Activated T-cell treated with anti-CD3 and anti-CD28 coated beads, Interleukin-2, amount 50 U/mL, for 4 hours (primary cell): ENCODE results near the gene GYS1. TPM values are rescaled to one million over a fixed set of nuclear protein-coding genes. Genes with fewer than 3 reads are reported as not detected.
A peak's percentile ranks its signal among the peaks of the same experiment; 100 is the strongest.
"Not testable (repeated sequence)": the region's sequence is repeated elsewhere in the genome, so short reads cannot be mapped to it uniquely, and the experiment has no call there.

Experiments
- ATAC-seq, 2 donors: fragments of 200-7000 bp; cut with Tn5 transposase; one replicate each; pipeline ENCODE4 v1.10.0; 2021
- DNase-seq: peaks from one replicate; pipeline ENCODE4 v3.0.0-alpha.2; 2020
- H3K27me3 Mint-ChIP-seq: one replicate; pipeline ENCODE4 v1.8.0; 2021; ENCODE audit warnings: low read depth, mixed read lengths
- H3K36me3 Mint-ChIP-seq: one replicate; pipeline ENCODE4 v1.8.0; 2022; ENCODE audit warnings: mixed read lengths; ENCODE audit not compliant: insufficient read depth
- H3K4me1 Mint-ChIP-seq: one replicate; pipeline ENCODE4 v1.8.0; 2021; ENCODE audit warnings: low read depth, mixed read lengths
- H3K4me3 Mint-ChIP-seq: one replicate; pipeline ENCODE4 v1.8.0; 2021; ENCODE audit warnings: mild to moderate bottlenecking, moderate library complexity, mixed read lengths
- H3K9me3 Mint-ChIP-seq: one replicate; pipeline ENCODE4 v1.8.0; 2021; ENCODE audit warnings: mixed read lengths
- total RNA-seq, 3 donors: library from RNA; stranded (reverse); gene quantifications; one replicate each; pipeline ENCODE4 v1.2.1, GENCODE V29; 2021

GYS1 gene
- total RNA-seq, 3 donors from 2014 or later = 34.5 to 41.1 (median 35.5) TPM

DNA sequence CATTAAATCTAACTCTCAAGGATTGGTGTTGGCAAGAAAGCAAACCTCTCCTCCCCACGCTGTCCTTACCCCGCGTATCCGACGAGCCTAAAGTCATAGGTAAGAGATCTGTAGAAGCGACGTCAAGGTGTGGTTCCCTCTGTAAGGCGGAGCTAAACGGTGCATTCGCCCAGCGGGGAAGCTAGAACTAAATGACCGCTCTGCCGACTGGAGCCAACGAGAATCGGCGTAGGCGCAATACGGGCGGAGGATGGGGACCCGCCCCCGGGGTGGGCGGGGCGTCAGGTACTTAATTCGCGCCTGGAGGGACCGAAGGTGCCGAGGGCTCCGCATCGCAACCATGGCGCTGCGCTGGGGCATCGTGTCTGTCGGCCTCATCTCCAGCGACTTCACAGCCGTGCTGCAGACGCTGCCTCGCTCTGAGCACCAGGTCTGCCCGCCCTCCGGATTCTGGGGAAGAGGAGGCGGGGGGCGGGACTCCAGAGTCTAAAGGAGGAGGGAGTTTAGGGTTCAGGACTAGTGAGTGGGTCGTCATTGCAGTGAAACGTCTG lies 59.7 kb downstream of the GYS1 start, which contains the start of gene DHDH:
Gene DHDH (plus strand): TSS at position 318 of the 551 bp plus-strand sequence. CDS start 23 bp downstream, at position 341.
- H3K36me3 Mint-ChIP-seq = no peaks in the 10 kb centered on the region
- peaks cover 2% of the 10 kb centered on the region for H3K27me3 Mint-ChIP-seq
- H3K4me3 Mint-ChIP-seq = peak within 1 kb of the TSS; percentile 83
- ATAC-seq = peak; percentile 88 to 91
- H3K4me1 Mint-ChIP-seq = peaks cover 9% of the 10 kb centered on the region
- DNase-seq = peak; percentile 75
- H3K9me3 Mint-ChIP-seq = no peaks in the 10 kb centered on the region

DNA sequence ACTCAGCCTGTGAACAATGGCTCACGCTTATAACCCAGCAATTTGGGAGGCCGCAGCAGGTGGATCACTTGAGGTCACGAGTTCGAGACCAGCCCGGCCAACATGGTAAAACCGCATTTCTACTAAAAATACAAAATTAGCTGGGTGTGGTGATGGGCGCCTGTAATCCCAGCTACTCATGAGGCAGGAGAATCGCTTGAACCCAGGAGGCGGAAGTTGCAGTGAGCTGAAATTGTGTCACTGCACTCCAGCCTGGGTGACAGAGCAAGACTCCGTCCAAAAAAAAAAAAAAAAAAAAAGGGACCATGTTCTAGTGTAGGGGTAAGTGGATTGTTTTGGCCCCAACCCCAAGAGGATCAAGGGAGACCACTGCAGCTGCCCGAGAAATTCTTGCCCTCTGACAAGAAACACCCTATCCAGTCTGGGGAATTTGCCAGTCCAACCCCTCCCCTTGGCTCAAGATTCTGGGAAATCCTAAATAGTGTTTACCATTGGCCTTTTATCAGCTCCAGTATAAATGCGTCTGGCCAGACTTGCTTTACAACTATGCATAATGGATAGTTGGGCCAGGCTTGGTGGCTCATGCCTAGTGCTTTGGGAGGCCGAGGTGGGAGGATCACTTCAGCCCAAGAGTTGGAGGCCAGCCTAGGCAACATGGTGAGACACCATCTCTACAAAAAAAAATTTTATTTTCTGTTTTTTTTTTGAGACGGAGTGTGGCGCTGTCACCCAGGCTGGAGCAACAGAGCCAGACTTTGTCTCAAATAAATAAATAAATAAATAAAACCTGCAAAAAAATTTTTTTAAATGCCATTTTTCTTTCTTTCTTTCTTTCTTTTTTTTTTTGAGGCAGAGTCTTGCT lies 64.7 kb downstream of the GYS1 start:
- peaks cover 5% of the 10 kb centered on the region for H3K4me1 Mint-ChIP-seq
- DNase-seq (no peak), ATAC-seq (no peak)
- no peaks in the 10 kb centered on the region for H3K9me3 Mint-ChIP-seq
- no peaks in the 10 kb centered on the region for H3K36me3 Mint-ChIP-seq
- H3K4me3 Mint-ChIP-seq = no peak overlapping the region
- peaks cover 2% of the 10 kb centered on the region for H3K27me3 Mint-ChIP-seq

- not testable (repeated sequence) for H3K9me3 Mint-ChIP-seq, H3K4me1 Mint-ChIP-seq, H3K4me3 Mint-ChIP-seq, H3K36me3 Mint-ChIP-seq, DNase-seq, ATAC-seq, H3K27me3 Mint-ChIP-seq
Observed at GRCh38 chr19:48927692-48928091, 65.4 kb downstream of the GYS1 start.

DNA sequence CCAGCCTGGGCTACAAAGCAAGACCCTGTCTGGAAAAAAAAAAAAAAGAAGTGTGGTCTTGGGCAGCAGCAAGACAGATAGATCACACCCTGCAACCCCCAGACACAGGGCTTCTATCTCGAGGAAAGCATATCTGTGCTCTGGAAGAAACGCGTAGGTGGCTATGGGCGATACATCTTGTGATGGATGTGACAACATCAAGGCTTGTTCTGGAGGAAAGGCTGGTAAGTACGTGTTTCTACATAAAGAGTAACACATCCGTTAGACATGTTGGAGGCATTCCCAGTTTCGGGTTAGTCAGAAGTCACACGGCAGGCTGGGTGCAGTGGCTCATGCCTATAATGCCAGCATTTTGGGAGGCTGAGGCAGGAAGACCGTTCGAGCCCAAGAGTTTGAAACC lies 66.2 kb downstream of the GYS1 start:
- H3K4me3 Mint-ChIP-seq = no peak overlapping the region
- H3K4me1 Mint-ChIP-seq = peaks cover 2% of the 10 kb centered on the region
- H3K36me3 Mint-ChIP-seq = peaks cover 5% of the 10 kb centered on the region
- ATAC-seq (peak; percentile 73 to 74), DNase-seq (no peak)
- H3K27me3 Mint-ChIP-seq = no peaks in the 10 kb centered on the region
- no peaks in the 10 kb centered on the region for H3K9me3 Mint-ChIP-seq

DNA sequence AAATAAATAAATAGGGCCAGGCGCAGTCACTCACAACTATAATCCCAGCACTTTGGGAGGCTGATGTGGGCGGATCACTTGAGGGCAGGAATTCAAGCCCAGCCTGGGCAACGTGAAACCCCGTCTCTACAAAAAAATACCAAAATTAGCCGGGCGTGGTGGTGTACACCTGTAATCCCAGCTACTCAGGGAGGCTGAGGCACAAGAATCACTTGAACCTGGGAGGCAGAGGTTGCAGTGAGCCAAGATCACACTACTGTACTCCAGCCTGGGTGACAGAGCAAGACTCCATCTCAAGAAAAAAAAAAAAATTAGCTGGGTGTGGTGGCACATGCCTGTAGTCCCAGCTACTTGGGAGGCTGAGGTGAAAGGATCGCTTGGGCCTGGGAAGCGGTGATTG lies 67.2 kb downstream of the GYS1 start:
- not testable (repeated sequence) for H3K4me1 Mint-ChIP-seq, ATAC-seq, DNase-seq, H3K4me3 Mint-ChIP-seq, H3K9me3 Mint-ChIP-seq, H3K27me3 Mint-ChIP-seq, H3K36me3 Mint-ChIP-seq

- ATAC-seq (peak in 1 of 2 donors; percentile 35), DNase-seq (no peak)
- no peaks in the 10 kb centered on the region for H3K27me3 Mint-ChIP-seq
- H3K4me3 Mint-ChIP-seq = no peak overlapping the region
- no peaks in the 10 kb centered on the region for H3K9me3 Mint-ChIP-seq
- peaks cover 8% of the 10 kb centered on the region for H3K36me3 Mint-ChIP-seq
- H3K4me1 Mint-ChIP-seq = peaks cover 2% of the 10 kb centered on the region
Observed at GRCh38 chr19:48925240-48925843, 67.8 kb downstream of the GYS1 start.

GRCh38 chr19:48922548-48923490 lies 70.3 kb downstream of the GYS1 start:
- peaks cover 13% of the 10 kb centered on the region for H3K36me3 Mint-ChIP-seq
- H3K4me3 Mint-ChIP-seq = no peak overlapping the region
- no peaks in the 10 kb centered on the region for H3K27me3 Mint-ChIP-seq
- H3K4me1 Mint-ChIP-seq = peaks cover 2% of the 10 kb centered on the region
- no peak for ATAC-seq
- no peak for DNase-seq
- no peaks in the 10 kb centered on the region for H3K9me3 Mint-ChIP-seq

DNA sequence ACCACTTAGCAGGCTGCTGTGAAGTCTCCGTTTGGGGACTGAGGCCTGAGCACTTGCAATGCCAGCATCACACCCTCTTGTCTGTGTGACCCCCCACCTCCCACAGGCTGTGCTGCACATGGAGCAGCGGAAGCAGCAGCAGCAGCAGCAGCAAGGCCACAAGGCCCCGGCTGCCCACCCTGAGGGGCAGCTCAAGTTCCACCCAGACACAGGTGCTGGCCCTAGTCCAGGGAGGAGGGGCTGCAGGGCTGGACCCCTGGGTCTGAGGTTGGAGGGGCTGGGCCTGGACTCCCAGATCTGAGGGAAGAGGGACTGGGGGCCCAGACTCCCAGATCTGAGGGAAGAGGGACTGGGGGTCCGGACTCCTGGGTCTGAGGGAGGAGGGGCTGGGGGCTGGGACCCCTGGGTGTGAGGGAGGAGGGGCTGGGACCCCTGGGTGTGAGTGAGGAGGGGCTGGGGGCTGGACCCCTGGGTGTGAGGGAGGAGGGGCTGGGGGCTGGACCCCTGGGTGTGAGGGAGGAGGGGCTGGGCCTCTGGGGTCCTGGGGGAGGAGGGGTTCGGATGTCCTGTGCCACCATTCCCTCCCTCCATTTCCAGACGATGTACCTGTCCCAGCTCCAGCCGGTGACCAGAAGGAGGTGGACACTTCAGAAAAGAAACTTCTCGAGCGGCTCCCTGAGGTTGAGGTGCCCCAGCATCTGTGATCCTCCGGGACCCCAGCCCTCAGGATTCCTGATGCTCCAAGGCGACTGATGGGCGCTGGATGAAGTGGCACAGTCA lies 71.2 kb downstream of the GYS1 start:
- Mint-ChIP-seq H3K4me1 (peaks cover 1% of the 10 kb centered on the region), H3K36me3 (peaks cover 14% of the 10 kb centered on the region), H3K27me3 (no peaks in the 10 kb centered on the region), H3K4me3 (no peak overlapping the region), H3K9me3 (no peaks in the 10 kb centered on the region)
- ATAC-seq = no peak
- no peak for DNase-seq

DNA sequence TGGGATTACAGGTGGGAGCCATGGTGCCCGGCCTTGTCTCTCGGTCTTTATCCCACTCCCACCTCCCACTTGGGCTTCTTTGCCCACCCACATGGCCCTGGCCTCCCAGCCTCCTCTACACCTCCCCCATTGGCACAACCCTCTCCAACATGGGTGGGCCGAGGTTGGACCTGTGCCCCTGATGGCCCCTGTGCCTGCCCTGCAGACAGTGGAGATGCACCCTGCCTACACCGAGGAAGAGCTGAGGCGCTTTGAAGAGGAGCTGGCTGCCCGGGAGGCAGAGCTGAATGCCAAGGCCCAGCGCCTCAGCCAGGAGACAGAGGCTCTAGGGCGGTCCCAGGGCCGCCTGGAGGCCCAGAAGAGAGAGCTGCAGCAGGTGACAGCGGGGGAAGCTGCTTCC lies 72.2 kb downstream of the GYS1 start:
- H3K4me3 Mint-ChIP-seq = no peak overlapping the region
- H3K36me3 Mint-ChIP-seq = peaks cover 14% of the 10 kb centered on the region
- H3K4me1 Mint-ChIP-seq = no peaks in the 10 kb centered on the region
- no peak for ATAC-seq
- H3K9me3 Mint-ChIP-seq = no peaks in the 10 kb centered on the region
- H3K27me3 Mint-ChIP-seq = no peaks in the 10 kb centered on the region
- no peak for DNase-seq

- not testable (repeated sequence) for ATAC-seq
Observed at GRCh38 chr19:48919271-48919670, 73.8 kb downstream of the GYS1 start.

DNA sequence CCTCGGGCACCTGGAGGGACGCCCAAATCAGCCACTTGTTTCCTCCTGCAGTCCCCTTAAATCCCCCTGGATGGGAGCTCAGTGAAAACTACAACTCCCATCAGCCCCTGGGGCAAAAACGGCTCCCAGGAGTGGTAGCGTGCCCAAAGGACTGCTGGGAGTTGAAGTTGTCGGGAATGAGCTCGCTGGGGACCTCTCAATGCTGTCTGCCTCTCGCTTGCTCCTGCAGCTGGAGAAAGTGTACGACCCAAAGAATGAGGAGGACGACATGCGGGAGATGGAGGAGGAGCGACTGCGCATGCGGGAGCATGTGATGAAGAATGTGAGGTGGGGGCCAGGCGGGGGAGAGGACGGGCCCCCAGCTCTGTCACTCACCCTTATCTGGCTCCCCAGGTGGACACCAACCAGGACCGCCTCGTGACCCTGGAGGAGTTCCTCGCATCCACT lies 74.3 kb downstream of the GYS1 start:
- H3K36me3 Mint-ChIP-seq = peaks cover 20% of the 10 kb centered on the region
- no peaks in the 10 kb centered on the region for H3K27me3 Mint-ChIP-seq
- DNase-seq = no peak
- no peaks in the 10 kb centered on the region for H3K9me3 Mint-ChIP-seq
- peak; percentile 70 to 75 for ATAC-seq
- no peaks in the 10 kb centered on the region for H3K4me1 Mint-ChIP-seq
- H3K4me3 Mint-ChIP-seq = no peak overlapping the region

More at GRCh38 chr19:48919271-48919670, 73.8 kb downstream of the GYS1 start:
- peaks cover 17% of the 10 kb centered on the region for H3K36me3 Mint-ChIP-seq
- not testable (repeated sequence) for DNase-seq, H3K9me3 Mint-ChIP-seq, H3K4me3 Mint-ChIP-seq, H3K27me3 Mint-ChIP-seq, H3K4me1 Mint-ChIP-seq
